H9 (cell line): Measurements from ENCODE around the gene PCDHGA6. TPM values are rescaled to one million over a fixed set of nuclear protein-coding genes. Genes with fewer than 3 reads are reported as not detected.

ENCODE experiments used
- DNase-seq: peaks from one replicate; pipeline ENCODE4 v3.0.0-alpha.2; 2017
- H2AFZ ChIP-seq: one replicate; pipeline ENCODE4 v1.6.1; 2013; ENCODE audit warnings: mild to moderate bottlenecking, low read length, control low read depth, moderate library complexity
- H2AK5ac ChIP-seq: 2 replicates; pipeline ENCODE4 v1.6.1; 2013; ENCODE audit warnings: low read length, control low read depth, mixed read lengths; ENCODE audit not compliant: insufficient read length
- H2BK120ac ChIP-seq: one replicate; pipeline ENCODE4 v1.6.1; 2013; ENCODE audit warnings: low read depth, mild to moderate bottlenecking, low read length, control low read depth, inconsistent platforms; ENCODE audit not compliant: poor library complexity, severe bottlenecking
- H2BK12ac ChIP-seq: 2 replicates; pipeline ENCODE4 v1.6.1; 2013; ENCODE audit warnings: low read length, control low read depth, mixed read lengths, low read depth; ENCODE audit not compliant: insufficient read length
- H2BK15ac ChIP-seq: 2 replicates; pipeline ENCODE4 v1.6.1; 2013; ENCODE audit warnings: low read depth, low read length, control low read depth
- H2BK20ac ChIP-seq: one replicate; pipeline ENCODE4 v1.6.1; 2013; ENCODE audit warnings: low read depth, mild to moderate bottlenecking, low read length, control low read depth, inconsistent platforms; ENCODE audit not compliant: poor library complexity, severe bottlenecking
- H2BK5ac ChIP-seq: 2 replicates; pipeline ENCODE4 v1.6.1; 2013; ENCODE audit warnings: low read length, control low read depth, mixed read lengths; ENCODE audit not compliant: insufficient read length
- H3K14ac ChIP-seq: 2 replicates; pipeline ENCODE4 v1.6.1; 2013; ENCODE audit warnings: low read length, control low read depth; ENCODE audit not compliant: insufficient read depth
- H3K18ac ChIP-seq: 2 replicates; pipeline ENCODE4 v1.6.1; 2013; ENCODE audit warnings: low read depth, mild to moderate bottlenecking, mixed read lengths, low read length, control low read depth; ENCODE audit not compliant: insufficient read length
- H3K23ac ChIP-seq: 2 replicates; pipeline ENCODE4 v1.6.1; 2013; ENCODE audit warnings: low read length, control low read depth, mixed read lengths, low read depth; ENCODE audit not compliant: insufficient read length
- H3K23me2 ChIP-seq: 2 replicates; pipeline ENCODE4 v1.6.1; 2013; ENCODE audit warnings: low read depth, mild to moderate bottlenecking, mixed read lengths, low read length, control low read depth; ENCODE audit not compliant: insufficient read length, poor library complexity, severe bottlenecking
- H3K27ac ChIP-seq: 2 replicates; pipeline ENCODE4 v1.5.1; 2013; ENCODE audit warnings: low read length, control low read depth, mixed read lengths, low read depth; ENCODE audit not compliant: insufficient read length
- H3K27me3 ChIP-seq: 2 replicates; pipeline ENCODE4 v1.6.1; 2013; ENCODE audit warnings: low read length, control low read depth, inconsistent platforms; ENCODE audit not compliant: insufficient read depth
- H3K4ac ChIP-seq: 2 replicates; pipeline ENCODE4 v1.6.1; 2013; ENCODE audit warnings: low read depth, mild to moderate bottlenecking, control low read depth, inconsistent platforms, low read length, moderate library complexity
- H3K4me1 ChIP-seq: 2 replicates; pipeline ENCODE4 v1.6.1; 2013; ENCODE audit warnings: low read length, control low read depth, inconsistent platforms; ENCODE audit not compliant: insufficient read depth
- H3K4me2 ChIP-seq: 2 replicates; pipeline ENCODE4 v1.6.1; 2013; ENCODE audit warnings: low read length, control low read depth, mixed read lengths; ENCODE audit not compliant: insufficient read length, insufficient read depth
- H3K56ac ChIP-seq: 2 replicates; pipeline ENCODE4 v1.6.1; 2013; ENCODE audit warnings: low read depth, mild to moderate bottlenecking, mixed read lengths, low read length, control low read depth; ENCODE audit not compliant: insufficient read length
- H3K79me1 ChIP-seq: 2 replicates; pipeline ENCODE4 v1.6.1; 2013; ENCODE audit warnings: low read depth, mild to moderate bottlenecking, moderate library complexity, low read length, control low read depth, inconsistent platforms; ENCODE audit not compliant: insufficient read depth, poor library complexity, severe bottlenecking
- H3K79me2 ChIP-seq: 2 replicates; pipeline ENCODE4 v1.6.1; 2013; ENCODE audit warnings: low read length, control low read depth, inconsistent platforms; ENCODE audit not compliant: insufficient read depth
- H3K9ac ChIP-seq: 2 replicates; pipeline ENCODE4 v1.6.1; 2013; ENCODE audit warnings: low read length, control low read depth, mixed read lengths; ENCODE audit not compliant: insufficient read length; ENCODE audit errors: extremely low read depth
- H3K9me3 ChIP-seq: one replicate; pipeline ENCODE4 v1.6.1; 2013; ENCODE audit warnings: low read depth, low read length, inconsistent platforms; ENCODE audit not compliant: control insufficient read depth
- H3T11ph ChIP-seq: one replicate; pipeline ENCODE4 v1.6.1; 2013; ENCODE audit warnings: mild to moderate bottlenecking, low read length, control low read depth, inconsistent platforms
- H4K20me1 ChIP-seq: one replicate; pipeline ENCODE4 v1.6.1; 2013; ENCODE audit not compliant: control insufficient read depth, insufficient read length, insufficient read depth
- H4K5ac ChIP-seq: 2 replicates; pipeline ENCODE4 v1.6.1; 2013; ENCODE audit warnings: low read depth, mild to moderate bottlenecking, mixed read lengths, low read length, control low read depth; ENCODE audit not compliant: insufficient read length
- H4K8ac ChIP-seq: replicated peaks from 2 replicates; pipeline ENCODE4 v1.6.1; 2013; ENCODE audit warnings: low read length, control low read depth, mixed read lengths, low read depth; ENCODE audit not compliant: insufficient read length
- H4K91ac ChIP-seq: 2 replicates; pipeline ENCODE4 v1.6.1; 2013; ENCODE audit warnings: low read depth, mild to moderate bottlenecking, moderate library complexity, mixed read lengths, low read length, control low read depth; ENCODE audit not compliant: insufficient read length
- H3K27ac Mint-ChIP-seq, 3 experiments: 2 replicates in 2 of 3; 3 replicates in 1 of 3; pipeline ENCODE4 v1.8.0; 2020 to 2021; ENCODE audit warnings: mixed read lengths in 3 of 3, mild to moderate bottlenecking in 1 of 3, moderate library complexity in 1 of 3
- H3K27me3 Mint-ChIP-seq: 2 replicates; pipeline ENCODE4 v1.8.0; 2021; ENCODE audit warnings: low read depth, mild to moderate bottlenecking, moderate library complexity, mixed read lengths
- H3K36me3 Mint-ChIP-seq, 3 experiments: 2 replicates in 2 of 3; 3 replicates in 1 of 3; pipeline ENCODE4 v1.8.0; 2020 to 2021; ENCODE audit warnings: low read depth in 3 of 3, mixed read lengths in 3 of 3; ENCODE audit not compliant: insufficient read depth in 1 of 3
- H3K4me1 Mint-ChIP-seq, 2 experiments: 2 replicates each; pipeline ENCODE4 v1.8.0; 2020; ENCODE audit warnings: mixed read lengths in 2 of 2
- H3K4me3 Mint-ChIP-seq, 2 experiments: 2 replicates in 1 of 2; 3 replicates in 1 of 2; pipeline ENCODE4 v1.8.0; 2020 to 2021; ENCODE audit warnings: mild to moderate bottlenecking in 2 of 2, mixed read lengths in 2 of 2, moderate library complexity in 1 of 2
- H3K9me3 Mint-ChIP-seq, 2 experiments: 2 replicates in 1 of 2; 3 replicates in 1 of 2; pipeline ENCODE4 v1.8.0; 2020; ENCODE audit warnings: mild to moderate bottlenecking in 2 of 2, mixed read lengths in 2 of 2, moderate library complexity in 1 of 2
- WGBS: extraction: QIAGEN DNeasy Blood & Tissue Kit; methylation state at CpG from one replicate; pipeline ENCODE4 v1.1.7; 2013; ENCODE audit warnings: missing lambda C conversion rate, low lambda C conversion rate, mixed read lengths; ENCODE audit not compliant: insufficient read length; ENCODE audit errors: extremely low coverage; 5-methylcytosine and 5-hydroxymethylcytosine counted together
- total RNA-seq: library from RNA; stranded (reverse); gene quantifications from 2 replicates; pipeline ENCODE4 v1.2.1, GENCODE V29; 2021
- TF ChIP-seq, protein P1 (sequence below): fragments of 200-600 bp; sonication (generic); conservative IDR thresholded peaks from 3 replicates; pipeline ENCODE4 v1.8.0; 2021; ENCODE audit warnings: antibody characterized with exemption, mild to moderate bottlenecking

Gene PCDHGA6
- total RNA-seq, 1 experiment from 2014 or later, result 1.7 TPM

DNA sequence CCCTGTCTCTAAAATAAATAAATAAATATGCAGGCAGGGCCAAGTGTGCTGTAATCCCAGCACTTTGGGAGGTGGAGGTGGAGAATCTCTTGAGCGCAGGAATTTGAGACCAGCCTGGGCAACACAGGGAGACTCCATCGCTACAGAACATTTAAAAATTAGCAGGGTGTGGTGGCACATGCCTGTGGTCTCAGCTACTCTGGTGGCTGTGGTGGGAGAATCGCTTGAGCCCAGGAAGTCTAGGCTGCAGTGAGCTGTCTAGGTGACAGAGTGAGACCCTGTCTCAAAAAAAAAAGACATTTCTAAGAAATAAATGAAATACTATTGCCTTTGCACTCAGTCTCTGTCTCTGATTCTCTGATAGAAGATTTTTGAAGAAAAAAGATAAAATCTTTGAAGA, 37.9 kb downstream of the PCDHGA6 start:
- Histone ChIP-seq H2BK120ac (no peak overlapping the region), H2BK5ac (no peak overlapping the region), H4K5ac (no peak overlapping the region), H2BK20ac (no peak overlapping the region), H3K23ac (no peak overlapping the region), H4K20me1 (no peaks in the 10 kb centered on the region), H3K4me2 (no peak overlapping the region), H3K56ac (no peak overlapping the region), H2AK5ac (no peak overlapping the region), H3K79me1 (no peaks in the 10 kb centered on the region), H2BK15ac (no peak overlapping the region), H3K9ac (no peak overlapping the region), H3K14ac (no peak overlapping the region), H3K4me1 (no peaks in the 10 kb centered on the region), H3K23me2 (peaks cover 5% of the 10 kb centered on the region), H3K9me3 (no peaks in the 10 kb centered on the region), H3K27ac (no peak overlapping the region), H2AFZ (no peak overlapping the region), H3T11ph (no peak overlapping the region), H2BK12ac (no peak overlapping the region), H4K91ac (no peak overlapping the region), H3K4ac (no peak overlapping the region), H4K8ac (no peak overlapping the region), H3K18ac (no peak overlapping the region), H3K27me3 (no peaks in the 10 kb centered on the region; the same call in 1 of the 2 replicates), H3K79me2 (no peaks in the 10 kb centered on the region)
- TF ChIP-seq, protein P1, sequence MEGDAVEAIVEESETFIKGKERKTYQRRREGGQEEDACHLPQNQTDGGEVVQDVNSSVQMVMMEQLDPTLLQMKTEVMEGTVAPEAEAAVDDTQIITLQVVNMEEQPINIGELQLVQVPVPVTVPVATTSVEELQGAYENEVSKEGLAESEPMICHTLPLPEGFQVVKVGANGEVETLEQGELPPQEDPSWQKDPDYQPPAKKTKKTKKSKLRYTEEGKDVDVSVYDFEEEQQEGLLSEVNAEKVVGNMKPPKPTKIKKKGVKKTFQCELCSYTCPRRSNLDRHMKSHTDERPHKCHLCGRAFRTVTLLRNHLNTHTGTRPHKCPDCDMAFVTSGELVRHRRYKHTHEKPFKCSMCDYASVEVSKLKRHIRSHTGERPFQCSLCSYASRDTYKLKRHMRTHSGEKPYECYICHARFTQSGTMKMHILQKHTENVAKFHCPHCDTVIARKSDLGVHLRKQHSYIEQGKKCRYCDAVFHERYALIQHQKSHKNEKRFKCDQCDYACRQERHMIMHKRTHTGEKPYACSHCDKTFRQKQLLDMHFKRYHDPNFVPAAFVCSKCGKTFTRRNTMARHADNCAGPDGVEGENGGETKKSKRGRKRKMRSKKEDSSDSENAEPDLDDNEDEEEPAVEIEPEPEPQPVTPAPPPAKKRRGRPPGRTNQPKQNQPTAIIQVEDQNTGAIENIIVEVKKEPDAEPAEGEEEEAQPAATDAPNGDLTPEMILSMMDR, result no peak
- H3K27me3 Mint-ChIP-seq, result peaks cover 25% of the 10 kb centered on the region
- H3K27ac Mint-ChIP-seq, result no peak overlapping the region
- H3K4me1 Mint-ChIP-seq, result peaks cover 14 to 21% of the 10 kb centered on the region in 2 experiments
- peaks cover 34 to 42% of the 10 kb centered on the region in 2 experiments for H3K9me3 Mint-ChIP-seq
- H3K36me3 Mint-ChIP-seq, result peaks cover 24 to 50% (median 34%) of the 10 kb centered on the region in 3 experiments
- no peak for DNase-seq
- no CpG with 5 or more reads among the region's 3 CpGs for WGBS
- no peak overlapping the region for H3K4me3 Mint-ChIP-seq
